ENCODE results near the gene ZMIZ1.

Gene ZMIZ1

DNA sequence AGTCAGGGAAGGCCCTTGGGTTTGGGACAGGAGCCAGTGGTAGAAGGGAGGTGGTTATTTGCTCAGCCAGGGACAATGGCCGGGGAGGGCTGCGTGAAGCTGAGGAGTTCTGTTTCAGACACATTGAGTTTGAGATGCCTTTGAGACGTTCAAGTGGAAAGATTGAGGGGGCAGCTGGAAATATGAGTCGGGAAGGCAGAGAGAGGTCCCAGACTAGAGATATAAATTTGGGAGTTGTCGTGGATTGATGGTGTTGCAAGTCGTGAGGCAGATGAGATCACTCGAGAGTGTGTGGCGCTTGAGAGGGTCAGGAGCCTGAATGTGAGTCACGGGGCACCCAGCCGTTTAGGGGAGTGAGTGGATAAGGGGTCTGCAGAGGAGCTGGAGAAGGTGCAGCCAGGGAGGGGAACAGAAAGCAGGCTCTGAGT, 73.3 kb downstream of the ZMIZ1 start:
- DNase-seq = no peak

DNA sequence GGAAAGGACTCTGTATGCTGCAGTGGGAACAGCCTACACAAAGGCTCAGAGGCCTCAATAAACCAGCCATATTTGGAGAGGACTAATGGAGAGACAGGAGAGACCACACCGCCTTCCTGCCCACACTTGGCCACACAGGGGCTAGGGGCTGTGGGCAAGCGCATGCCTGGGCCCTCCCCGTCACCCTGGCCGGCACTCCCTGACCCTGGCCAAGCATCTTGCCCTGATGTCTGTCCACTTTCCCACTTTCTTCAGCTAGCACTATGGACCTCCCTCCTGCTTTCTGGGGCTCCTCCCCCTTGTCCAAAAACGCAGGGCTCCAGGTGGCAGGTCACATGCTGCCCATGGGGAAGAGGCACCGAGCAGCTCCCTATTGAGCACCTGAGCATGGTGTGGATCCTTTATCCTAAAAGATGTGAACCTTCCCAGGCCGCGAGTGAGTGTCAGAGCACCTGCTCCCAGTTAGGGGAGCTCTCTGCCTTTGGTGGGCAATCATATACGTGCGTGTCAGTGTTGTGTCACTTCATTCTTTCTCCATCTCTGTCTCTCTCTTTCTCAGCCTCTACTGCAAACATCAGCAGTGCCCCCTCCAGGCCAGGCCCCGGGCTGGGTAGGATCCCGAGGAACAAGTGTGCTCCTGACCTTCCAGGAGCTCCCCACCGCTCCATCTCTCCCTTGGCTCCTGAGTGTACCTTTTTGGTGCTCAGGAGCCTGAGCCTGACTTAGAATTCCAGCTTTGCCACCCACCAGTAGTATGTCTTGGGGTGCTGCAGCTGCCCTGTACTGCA, 74.0 kb downstream of the ZMIZ1 start:
- no peak for DNase-seq

- DNase-seq = no peak
Measured at GRCh38 chr10:79143879-79144278, 75.1 kb downstream of the ZMIZ1 start.

GRCh38 chr10:79144351-79145173, 75.8 kb downstream of the ZMIZ1 start:
- no peak for DNase-seq

- no peak for DNase-seq
Measured at GRCh38 chr10:79145174-79145483, 76.4 kb downstream of the ZMIZ1 start.

DNA sequence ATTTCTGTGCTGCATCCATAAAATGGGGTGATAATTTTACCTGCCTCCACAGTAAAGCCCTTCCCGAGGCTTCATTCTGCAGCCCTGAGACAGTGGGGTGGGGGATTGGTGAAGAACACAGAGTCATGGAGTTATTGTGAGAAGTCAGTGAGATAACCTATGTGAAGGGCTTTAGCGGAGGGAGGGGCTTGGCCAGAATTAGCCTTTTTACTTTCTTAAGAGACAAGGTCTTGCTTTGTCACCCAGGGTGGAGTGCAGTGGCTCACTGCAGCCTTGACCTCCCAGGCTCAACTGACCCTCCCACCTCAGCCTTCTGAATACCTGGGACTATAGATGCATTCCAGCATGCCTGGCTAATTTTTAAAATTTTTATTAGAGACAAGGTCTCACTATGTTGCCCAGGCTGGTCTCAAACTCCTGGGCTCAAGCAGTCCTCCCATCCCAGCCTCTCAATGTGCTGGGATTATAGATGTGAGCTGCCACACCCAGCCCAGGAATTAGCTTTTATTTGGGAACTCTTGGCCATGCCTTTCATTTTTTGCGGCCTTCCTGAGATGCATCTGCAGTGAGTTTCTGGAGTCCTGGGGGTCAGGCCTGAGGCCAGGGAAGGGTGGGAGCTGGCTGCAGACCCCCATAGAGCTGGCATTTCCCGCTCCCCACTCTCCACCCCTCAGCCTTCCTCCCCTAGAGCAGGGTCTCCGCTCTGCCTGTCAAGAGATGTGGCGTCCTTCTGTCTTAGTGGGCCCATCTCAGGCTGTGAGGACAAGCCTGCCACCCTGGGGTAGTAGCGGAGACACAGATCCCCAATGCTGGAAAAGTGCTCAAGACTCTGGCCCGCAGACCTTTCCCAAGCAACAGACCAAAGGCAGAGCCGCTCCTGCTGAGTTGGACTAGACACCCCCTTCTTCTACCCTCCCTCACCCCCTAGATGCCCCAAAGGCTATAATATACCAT, 77.0 kb downstream of the ZMIZ1 start:
- no peak for DNase-seq

DNA sequence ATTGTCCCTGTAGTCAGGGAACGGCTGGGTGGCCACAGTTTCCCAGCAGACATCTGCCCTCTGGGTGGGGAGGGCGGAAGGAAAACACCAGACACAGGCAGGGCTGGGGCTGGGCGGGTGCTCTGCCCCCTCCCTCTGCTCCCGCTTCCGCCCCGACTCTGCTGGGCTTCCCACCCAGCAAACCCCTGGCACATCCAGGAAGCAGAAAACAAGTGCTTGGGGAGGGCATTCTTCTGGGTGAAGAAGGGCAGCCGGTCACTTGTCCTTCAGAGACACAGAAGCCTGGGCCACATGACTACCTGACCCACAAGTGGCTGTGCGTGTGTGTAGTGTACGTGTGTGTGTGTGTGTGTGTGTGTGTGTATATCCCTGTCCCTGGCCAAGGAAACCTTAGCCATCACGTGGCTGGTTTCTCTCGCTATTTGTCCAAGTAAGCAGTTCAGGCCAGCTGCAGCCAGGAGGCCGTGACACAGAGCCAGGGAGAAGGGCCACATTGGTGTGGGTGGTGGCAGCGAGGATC, 77.9 kb downstream of the ZMIZ1 start:
- DNase-seq = no peak

GRCh38 chr10:79147306-79147705, 78.5 kb downstream of the ZMIZ1 start:
- no peak for DNase-seq

GRCh38 chr10:79147796-79148451, 79.2 kb downstream of the ZMIZ1 start:
- DNase-seq = no peak

DNA sequence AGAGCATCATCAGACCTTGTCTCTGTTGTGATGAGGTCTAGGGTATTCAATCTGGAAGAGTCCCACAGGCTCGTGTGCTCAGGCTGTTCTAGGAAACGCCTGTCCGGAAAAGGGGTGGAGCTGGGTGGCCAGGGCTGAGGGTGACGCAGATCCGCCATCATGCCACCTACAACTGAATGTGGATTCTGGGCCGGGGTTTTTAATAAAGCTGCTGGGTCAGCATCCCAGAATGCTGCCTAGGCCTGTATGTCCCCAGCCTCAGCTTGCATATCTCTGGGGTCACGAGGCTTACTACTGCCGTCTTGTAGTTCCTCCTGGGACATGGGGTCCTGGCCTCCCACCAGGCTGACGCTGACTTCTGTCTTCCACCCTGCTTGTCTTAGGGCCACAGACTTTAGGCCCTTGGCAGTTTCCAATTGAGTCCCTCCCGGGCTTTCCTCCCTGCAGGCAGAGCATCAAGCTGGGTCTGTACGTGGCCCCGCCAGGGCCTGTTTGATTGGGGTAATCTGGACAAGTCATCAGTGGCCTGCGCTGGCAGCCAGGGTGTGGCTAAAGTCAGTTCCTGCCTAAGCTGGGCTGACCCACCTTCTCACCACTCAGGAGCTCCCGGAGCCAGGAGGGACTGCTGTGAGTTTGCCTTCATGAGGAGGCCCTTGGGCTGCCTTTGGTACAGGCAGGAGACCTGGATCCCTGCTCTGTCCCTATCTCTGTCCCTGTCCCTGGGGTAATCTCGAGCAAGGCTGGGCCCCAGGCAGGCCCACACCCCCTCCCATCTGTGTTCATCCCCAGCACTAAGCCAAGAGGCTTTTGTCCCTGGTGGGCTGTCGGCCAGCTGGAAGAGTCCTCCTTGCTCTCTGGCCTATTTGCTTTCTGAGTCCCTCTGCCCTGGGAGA, 79.9 kb downstream of the ZMIZ1 start:
- no peak for DNase-seq

DNA sequence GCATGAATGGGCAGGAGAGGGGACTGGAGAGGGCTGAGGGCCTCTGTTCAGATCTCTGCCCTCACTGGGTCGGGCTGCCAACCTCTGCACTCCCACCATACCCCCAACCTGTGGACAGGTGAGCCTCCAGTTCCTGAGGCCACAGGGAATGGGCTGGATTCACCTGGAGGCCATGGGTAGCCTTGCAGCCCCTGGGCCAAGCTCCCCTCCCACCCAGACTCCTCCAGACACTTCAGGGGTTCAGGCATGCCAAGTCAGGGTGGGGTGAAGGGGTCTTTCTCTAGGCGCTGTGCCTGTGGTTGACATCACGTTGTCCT, 80.5 kb downstream of the ZMIZ1 start:
- no peak for DNase-seq

GRCh38 chr10:79149662-79150443, 81.1 kb downstream of the ZMIZ1 start:
- no peak for DNase-seq

GRCh38 chr10:79150444-79150754, 81.6 kb downstream of the ZMIZ1 start:
- DNase-seq = no peak

- DNase-seq = no peak
Measured at GRCh38 chr10:79152423-79152817, 83.7 kb downstream of the ZMIZ1 start.

GRCh38 chr10:79153745-79154144, 85.0 kb downstream of the ZMIZ1 start:
- no peak for DNase-seq

GRCh38 chr10:79155301-79156081, 86.7 kb downstream of the ZMIZ1 start:
- DNase-seq = no peak

DNA sequence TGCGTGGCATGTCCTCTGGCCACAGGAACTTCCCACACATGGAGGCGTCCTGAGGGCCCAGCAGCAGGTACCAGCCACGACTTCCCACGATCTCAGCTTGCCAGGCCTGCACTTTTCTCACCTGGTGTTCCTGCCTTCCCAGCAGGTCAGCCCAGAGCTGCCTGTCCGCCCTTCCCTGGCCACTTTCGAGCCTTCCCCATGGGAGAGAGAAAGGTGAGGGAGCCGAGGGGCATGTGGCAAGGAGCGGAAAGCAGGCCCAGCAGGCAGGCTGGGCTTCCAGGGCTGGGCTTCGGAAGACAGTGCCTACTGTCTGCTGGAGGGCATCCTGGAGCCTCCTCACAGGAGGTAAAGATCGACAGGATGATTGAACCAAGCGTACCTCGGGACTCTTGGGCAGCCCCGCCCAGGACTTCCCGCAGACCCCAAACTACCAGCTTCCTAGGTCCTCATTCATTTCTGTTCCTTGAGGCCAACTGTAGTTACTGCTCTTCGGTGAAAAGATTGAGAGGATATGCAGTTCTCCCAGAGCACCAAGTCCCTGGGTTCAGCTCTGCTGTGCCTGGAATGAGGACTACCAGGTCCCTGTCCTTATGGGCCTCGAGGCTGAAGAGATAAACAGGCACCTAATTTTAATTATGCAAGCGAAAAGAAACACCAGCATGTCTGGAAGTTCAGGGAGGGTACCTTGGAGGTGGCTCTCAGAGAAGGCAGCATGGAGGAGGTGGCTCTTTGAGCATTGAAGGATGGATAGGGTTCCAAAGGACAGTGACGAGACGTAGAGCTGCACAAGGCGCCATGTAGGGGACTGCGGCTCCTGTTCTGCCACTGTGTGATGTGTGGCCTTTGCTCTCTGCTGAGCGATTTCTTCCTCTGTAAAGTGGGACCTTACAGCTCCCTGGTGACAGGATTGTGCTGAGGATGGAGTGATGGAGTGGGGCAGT, 87.8 kb downstream of the ZMIZ1 start:
- no peak for DNase-seq

DNA sequence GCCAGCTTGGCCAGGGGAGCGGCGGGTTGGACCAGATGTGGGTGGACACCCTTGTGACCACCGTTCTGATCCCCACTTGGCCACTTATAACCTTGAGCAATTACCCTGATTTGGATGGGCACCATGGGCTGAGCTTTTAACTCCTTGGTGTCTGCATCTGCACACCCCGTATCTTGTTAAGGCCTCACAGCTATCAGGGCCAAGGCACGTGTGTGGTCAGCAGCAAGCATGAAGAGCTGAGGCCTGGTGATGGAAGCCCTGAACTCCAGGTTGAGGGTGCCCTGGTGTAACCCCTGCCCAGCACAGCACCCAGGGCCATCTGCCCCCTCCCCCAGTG, 89.2 kb downstream of the ZMIZ1 start:
- no peak for DNase-seq

Data from amniotic stem cell (primary cell).